OCI-LY1 (cell line): ENCODE data around the gene SPOCK2.

Experiments used
- CTCF ChIP-seq: fragments of 200-600 bp; sonication (generic), shearing (Covaris generic); IDR thresholded peaks from 2 replicates; pipeline ENCODE4 v1.5.1; 2017; ENCODE audit warnings: mild to moderate bottlenecking, antibody characterized with exemption, low read length, moderate library complexity, mixed read lengths
- EZH2 ChIP-seq: fragments of 200-600 bp; sonication (generic), shearing (Covaris generic); IDR thresholded peaks from 2 replicates; pipeline ENCODE4 v1.8.0; 2017; ENCODE audit warnings: borderline replicate concordance, mixed run types, mild to moderate bottlenecking, antibody characterized with exemption, low read length, moderate library complexity, mixed read lengths

GRCh38 chr10:72082856-72083789 is 5.2 kb downstream of the SPOCK2 start:
- no peak for TF ChIP-seq CTCF
- no peak for TF ChIP-seq EZH2
